CD1c-positive myeloid dendritic cell (primary cell): ENCODE data around the gene LSG1.
A peak's percentile ranks its signal among the peaks of the same experiment; 100 is the strongest.
"Not testable (repeated sequence)": the region's sequence is repeated elsewhere in the genome, so short reads cannot be mapped to it uniquely, and the experiment has no call there.

Experiments
- DNase-seq: peaks from one replicate; pipeline ENCODE4 v3.0.0-alpha.2; 2016; ENCODE audit errors: extremely low spot score

LSG1 gene

GRCh38 chr3:194617827-194618226, 54.2 kb downstream of the LSG1 start:
- no peak for DNase-seq

DNA sequence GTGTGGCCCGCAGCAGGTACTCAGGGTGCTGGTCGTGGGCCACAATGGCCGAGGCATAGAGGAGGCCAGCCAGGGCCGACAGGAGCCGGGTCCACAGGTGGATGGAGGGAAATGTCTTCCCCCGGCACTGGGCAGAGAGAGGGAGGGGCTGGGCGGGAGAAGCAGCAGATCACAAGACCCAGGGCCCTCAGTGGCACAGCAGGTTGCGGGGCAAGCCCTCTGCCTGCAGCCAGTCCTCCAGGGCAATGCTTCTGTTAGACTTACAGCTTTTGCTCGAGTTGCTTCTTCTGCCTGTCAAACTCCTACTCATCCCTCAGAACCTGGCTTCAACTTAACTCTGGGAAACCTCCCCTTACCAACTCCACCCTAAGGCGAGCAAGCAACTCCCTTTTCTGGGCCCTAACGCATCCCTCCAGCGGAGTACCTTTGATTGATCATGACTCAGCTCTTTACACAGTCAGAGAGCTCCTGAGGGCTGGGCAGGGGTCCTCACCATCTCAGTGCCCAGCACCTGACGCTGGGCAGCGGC, 54.8 kb downstream of the LSG1 start:
- DNase-seq, result no peak

GRCh38 chr3:194615226-194615625, 56.8 kb downstream of the LSG1 start:
- DNase-seq, result no peak

DNA sequence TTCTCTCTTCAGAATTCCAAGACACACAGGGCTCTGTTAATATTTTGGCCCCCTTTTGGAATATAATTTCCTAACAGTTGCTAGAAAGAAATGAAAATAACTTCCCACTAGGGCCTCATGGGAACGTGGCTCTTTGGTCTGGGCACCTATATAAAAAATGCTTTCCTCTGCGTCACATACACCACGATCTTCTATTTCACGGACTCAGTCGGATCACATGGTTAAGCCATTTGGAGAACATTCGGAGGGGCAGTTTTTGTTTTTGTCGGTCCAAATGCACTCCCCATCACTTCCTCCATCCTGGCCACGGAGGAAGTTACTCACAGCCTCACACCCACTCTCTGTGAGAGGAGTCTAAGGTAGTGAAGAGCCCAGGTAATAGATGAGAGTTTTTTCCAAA, 59.8 kb downstream of the LSG1 start:
- peak; percentile 13 for DNase-seq

GRCh38 chr3:194610689-194611088, 61.3 kb downstream of the LSG1 start:
- no peak for DNase-seq

DNA sequence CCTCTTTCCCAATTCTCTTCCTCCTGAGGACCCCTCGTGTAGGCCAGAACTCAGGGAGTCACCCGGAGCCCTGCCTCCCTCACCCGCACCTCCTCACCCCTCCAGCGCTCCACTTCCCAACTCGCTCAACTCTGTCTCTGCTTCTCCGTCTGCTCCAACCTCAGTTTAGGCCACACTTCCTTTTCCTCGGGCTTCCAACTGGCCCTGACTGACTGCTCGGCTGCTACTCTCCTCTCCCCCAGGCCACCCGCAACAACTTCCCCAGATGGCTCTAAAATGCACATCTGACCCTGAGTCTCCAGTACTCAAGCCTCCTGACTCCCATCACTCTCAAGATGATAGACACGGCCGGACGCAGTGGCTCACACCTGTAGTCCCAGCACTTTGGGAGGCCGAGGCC, 62.4 kb downstream of the LSG1 start:
- DNase-seq, result no peak

DNA sequence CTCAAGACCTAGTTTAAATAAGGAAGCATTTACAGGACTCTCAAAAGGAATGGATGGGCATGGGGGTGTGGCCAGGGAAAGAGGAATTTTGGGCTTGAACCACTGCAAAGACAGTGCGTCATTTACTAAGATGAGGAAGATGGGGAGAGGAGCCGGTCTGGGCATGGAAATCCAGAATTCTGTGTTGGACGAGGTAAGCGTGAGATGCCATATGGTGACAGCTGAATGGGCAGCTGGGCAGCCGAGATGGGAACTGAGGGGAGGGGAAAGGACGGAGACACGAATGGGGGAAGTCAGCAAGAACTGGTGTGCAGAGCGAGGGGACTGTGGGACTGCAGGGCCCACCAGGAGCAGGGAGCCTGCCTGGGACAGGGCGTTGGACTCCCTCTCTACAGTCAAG, 63.0 kb downstream of the LSG1 start:
- no peak for DNase-seq

DNA sequence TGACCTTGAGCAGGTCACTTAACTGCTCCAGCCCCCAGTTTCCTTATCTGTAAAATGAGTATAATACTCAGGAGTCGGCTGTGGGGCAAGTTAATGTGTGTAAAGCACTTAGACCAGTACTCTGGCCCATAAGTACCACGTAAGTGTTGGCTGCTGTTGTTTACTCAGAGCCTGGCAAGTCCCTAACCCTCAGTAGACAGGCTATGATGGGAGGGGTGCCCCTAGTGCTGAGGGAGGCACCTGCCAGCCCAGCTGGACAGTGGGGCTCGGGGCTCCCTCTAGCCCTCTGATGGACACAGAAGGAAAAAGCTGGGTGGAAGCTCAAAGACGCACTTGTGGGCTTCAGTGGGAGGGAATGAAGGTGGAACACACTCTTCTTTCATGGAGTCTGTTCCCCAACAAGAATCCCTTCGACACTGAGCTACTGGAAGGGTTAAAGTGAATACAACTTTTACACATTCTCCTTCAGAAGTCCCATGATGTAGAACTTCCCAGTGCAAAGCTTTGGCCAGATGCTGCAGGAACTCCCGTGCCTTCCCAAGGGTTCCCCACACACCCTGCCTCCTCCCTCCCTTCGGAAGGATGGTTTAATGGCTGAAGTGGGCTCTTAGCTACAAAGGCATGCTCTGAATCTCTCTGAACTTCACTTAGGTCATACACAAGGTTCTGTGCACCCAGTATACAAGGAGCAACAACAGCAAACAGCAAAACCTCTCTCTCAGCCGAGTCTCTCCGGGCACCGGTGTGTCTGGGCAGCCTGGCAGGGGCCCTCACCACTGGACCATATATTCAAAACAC, 64.2 kb downstream of the LSG1 start:
- DNase-seq, result no peak

GRCh38 chr3:194606941-194607340, 65.0 kb downstream of the LSG1 start:
- DNase-seq, result no peak

DNA sequence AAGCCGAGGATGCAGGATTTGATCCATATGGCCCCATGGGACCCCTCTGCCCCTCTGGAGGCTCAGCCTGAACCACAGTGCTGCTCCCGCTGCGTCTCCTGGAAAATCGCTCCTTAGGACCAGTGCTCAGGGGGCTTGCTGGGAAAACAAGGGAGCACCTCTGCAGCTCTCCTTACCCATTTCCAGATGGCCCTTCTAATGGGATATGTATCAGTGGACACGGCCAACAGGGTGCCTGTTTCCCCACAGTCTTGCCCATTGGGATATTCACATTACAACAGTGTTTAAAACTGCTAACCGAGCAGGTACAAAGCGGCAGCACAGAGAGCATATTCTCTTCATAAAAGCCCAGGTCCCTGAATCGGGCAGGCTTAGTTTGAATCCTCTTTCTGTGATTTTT, 65.8 kb downstream of the LSG1 start:
- DNase-seq, result no peak

GRCh38 chr3:194605314-194605713, 66.7 kb downstream of the LSG1 start:
- DNase-seq, result not testable (repeated sequence)

DNA sequence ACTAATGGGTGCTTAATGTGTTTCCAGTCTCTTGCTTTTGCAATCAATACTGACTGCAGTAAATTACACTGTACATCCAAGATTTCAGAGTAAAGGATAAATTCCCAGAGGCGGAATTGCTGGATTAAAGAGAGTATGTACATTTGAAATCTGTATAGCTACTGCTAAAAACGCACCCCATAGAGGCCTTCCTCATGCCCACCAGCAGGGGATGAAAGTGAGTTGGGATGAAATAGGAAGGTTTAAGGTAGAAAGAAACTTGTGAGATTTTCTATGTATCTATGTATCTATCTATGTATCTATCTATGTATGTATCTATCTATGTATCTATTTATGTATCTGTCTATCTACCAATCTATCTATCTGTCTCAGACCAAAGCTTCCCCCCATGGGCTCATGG, 67.2 kb downstream of the LSG1 start:
- no peak for DNase-seq

DNA sequence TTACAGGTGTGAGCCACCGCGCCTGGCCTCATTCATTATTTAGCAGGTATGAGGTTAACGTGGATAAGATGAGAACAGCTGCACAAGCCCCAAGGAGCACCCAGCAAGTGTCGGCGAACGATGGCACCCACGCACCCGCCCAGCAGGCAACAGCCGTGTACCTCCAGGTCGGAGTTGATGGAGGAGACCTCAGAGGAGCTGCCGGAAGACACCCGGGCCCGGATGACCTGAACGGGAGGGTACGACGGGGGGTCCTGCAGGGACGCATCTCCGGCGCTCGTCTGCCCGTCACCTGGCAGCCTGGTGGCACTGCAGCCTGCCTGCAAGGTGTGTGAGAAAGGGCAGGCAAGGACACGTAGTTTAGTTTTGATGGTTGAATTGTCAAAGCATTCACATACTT, 67.9 kb downstream of the LSG1 start:
- no peak for DNase-seq

GRCh38 chr3:194602669-194603171, 69.3 kb downstream of the LSG1 start:
- DNase-seq, result no peak

DNA sequence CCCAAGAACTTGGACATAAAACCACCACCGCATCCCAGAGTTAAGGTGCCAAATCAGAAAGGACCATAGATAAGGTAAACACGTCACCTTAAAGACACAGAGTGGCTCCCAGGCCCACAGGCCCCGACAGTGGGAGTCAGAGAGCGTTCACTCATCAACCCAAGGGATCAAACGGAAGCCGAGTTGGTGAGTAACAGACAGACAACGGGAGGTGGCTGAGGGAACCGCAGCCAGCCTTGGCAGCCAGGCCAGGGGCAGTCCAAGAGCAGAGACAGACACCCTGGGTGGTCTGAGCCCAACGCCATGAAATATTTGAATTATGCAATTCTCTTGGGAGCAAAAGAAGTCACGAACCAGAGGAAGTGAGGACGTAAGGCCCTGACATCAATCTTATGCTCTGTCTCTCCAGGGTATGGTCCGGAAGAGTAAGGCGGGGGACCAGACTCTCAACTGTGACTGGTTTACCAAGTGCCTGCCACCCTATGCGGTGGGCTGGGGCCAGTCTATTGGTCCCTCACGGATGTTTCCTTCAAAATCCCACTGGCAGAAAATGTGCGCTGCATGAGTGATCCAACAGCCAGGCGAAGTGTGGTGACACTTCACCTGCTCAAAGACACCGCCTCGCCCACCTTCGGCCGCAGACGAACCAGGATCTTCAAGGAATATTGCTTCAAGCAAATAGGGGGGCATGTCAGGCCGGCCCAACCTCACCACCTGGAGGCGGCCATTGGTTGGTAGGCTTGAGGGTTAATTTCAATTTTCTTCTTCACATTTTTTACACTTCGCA, 73.0 kb downstream of the LSG1 start:
- no peak for DNase-seq

GRCh38 chr3:194596906-194597305, 75.1 kb downstream of the LSG1 start:
- no peak for DNase-seq

DNA sequence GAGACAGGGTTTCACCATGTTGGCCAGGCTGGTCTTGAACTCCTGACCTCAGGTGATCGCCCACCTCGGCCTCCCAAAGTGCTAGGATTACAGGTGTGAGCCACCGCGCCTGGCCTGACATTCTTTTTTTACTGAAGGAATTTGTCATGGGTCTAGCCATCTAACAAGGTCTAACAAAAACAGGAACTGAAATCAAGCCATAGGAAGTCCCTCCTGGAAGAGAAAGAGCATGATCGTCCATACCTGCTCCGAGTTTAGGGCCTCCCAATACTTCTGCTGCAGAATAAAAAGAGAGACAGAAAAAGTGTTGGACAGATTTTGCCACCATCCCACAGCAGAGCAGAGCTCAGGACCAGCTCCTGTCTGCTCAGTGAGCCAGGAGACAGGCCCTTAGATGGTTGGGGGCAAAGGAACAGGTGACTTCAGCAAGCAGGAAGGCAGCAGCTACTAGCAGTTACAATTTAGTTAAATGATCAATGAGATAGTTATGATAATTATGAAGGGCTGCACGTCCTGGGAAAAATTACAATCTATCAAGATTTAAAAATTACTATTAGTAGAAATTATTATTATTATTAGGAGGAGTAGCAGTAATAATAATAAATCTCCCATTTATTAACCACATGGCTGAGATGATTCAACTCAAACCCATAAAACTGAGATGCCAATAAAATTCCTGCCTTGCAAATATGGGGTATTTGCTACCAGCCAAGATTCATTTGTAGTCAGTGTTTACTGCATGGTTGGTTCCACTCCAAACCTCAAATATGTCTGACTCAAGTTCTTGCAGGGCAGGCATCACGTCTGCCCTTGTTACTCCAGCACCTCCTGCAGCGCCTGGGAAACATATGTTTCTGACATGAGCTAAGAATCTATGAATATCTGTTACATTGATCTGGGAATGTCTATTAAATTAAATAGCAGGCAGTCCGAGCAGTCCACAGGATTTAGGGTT, 78.9 kb downstream of the LSG1 start:
- DNase-seq, result peak; percentile 50
